Panc1 (cell line): Measurements from ENCODE around the gene TIMMDC1.

Experiments used
- CTCF ChIP-seq: fragments of 450-650 bp; IDR thresholded peaks from 2 replicates; pipeline ENCODE4 v1.5.1; 2017; ENCODE audit warnings: mild to moderate bottlenecking
- POLR2AphosphoS5 ChIP-seq: IDR thresholded peaks from 2 replicates; pipeline ENCODE4 v1.6.1; 2012; ENCODE audit warnings: mild to moderate bottlenecking, low read depth, low read length, moderate library complexity
- REST ChIP-seq, 2 experiments: IDR thresholded peaks; 2 replicates each; pipeline ENCODE4 v1.6.1; 2011 to 2012; ENCODE audit warnings: low read depth in 2 of 2, control low read depth in 1 of 2, low read length in 1 of 2, mild to moderate bottlenecking in 1 of 2, moderate library complexity in 1 of 2; ENCODE audit not compliant: insufficient read depth in 1 of 2

- TF ChIP-seq CTCF (no peak), POLR2AphosphoS5 (no peak), REST (IDR thresholded peaks at IDR 0.05; ENCODE audit: insufficient read depth in 1 of 2, low read depth in 2 of 2, low read length in 1 of 2) (no peak)
Measured at GRCh38 chr3:119557192-119557876, 59.0 kb downstream of the TIMMDC1 start.
